HG02678 (cell line): ENCODE results near the gene PSMD3.

Source experiments
- ATAC-seq: cut with Tn5 transposase; IDR thresholded peaks from one replicate; pipeline ENCODE4 v1.9.1; 2021; ENCODE audit warnings: mild to moderate bottlenecking, moderate library complexity; ENCODE audit not compliant: unreplicated experiment

Gene PSMD3

GRCh38 chr17:40019140-40019991 lies 38.8 kb downstream of the PSMD3 start:
- no peak for ATAC-seq

- no peak for ATAC-seq
Observed at GRCh38 chr17:40020146-40020545, 39.5 kb downstream of the PSMD3 start.

GRCh38 chr17:40021451-40021971 lies 40.9 kb downstream of the PSMD3 start:
- no peak for ATAC-seq

- no peak for ATAC-seq
Observed at GRCh38 chr17:40022497-40022896, 41.9 kb downstream of the PSMD3 start.

GRCh38 chr17:40022961-40023541 lies 42.4 kb downstream of the PSMD3 start:
- no peak for ATAC-seq

- no peak for ATAC-seq
Observed at GRCh38 chr17:40023590-40024292, 43.1 kb downstream of the PSMD3 start.

- no peak for ATAC-seq
Observed at GRCh38 chr17:40024901-40025300, 44.3 kb downstream of the PSMD3 start.

GRCh38 chr17:40025559-40025958 lies 45.0 kb downstream of the PSMD3 start:
- no peak for ATAC-seq

- ATAC-seq: no peak
Observed at GRCh38 chr17:40025991-40026815, 45.6 kb downstream of the PSMD3 start.

GRCh38 chr17:40026816-40027613 lies 46.4 kb downstream of the PSMD3 start:
- ATAC-seq: peak; percentile 63

- no peak for ATAC-seq
Observed at GRCh38 chr17:40027614-40028012, 47.0 kb downstream of the PSMD3 start.

GRCh38 chr17:40028595-40028994 lies 48.0 kb downstream of the PSMD3 start:
- no peak for ATAC-seq

GRCh38 chr17:40031706-40032105 lies 51.1 kb downstream of the PSMD3 start:
- ATAC-seq: no peak

GRCh38 chr17:40032322-40033320 lies 52.0 kb downstream of the PSMD3 start:
- no peak for ATAC-seq

- ATAC-seq: no peak
Observed at GRCh38 chr17:40033339-40033738, 52.7 kb downstream of the PSMD3 start.

GRCh38 chr17:40034426-40035161 lies 54.0 kb downstream of the PSMD3 start:
- no peak for ATAC-seq

- no peak for ATAC-seq
Observed at GRCh38 chr17:40035162-40035559, 54.6 kb downstream of the PSMD3 start.

GRCh38 chr17:40038882-40039513 lies 58.4 kb downstream of the PSMD3 start:
- ATAC-seq: no peak
